Erythroblast (primary cell): ENCODE measurements around the gene TRPM3.

ENCODE experiments used
- GATA1 ChIP-seq: IDR thresholded peaks from 2 replicates; pipeline ENCODE4 v1.6.1; 2011; ENCODE audit warnings: low read depth, mild to moderate bottlenecking, control low read depth, low read length, moderate library complexity
- POLR2A ChIP-seq: IDR thresholded peaks from 2 replicates; pipeline ENCODE4 v1.6.1; 2011; ENCODE audit warnings: mild to moderate bottlenecking, low read length

- TF ChIP-seq POLR2A (no peak), GATA1 (no peak)
These were observed 514.1 kb downstream of the TRPM3 start for GRCh38 chr9:70607329-70607728.
